ENCODE data around the gene SLC16A10. TPM values are rescaled to one million over a fixed set of nuclear protein-coding genes. Genes with fewer than 3 reads are reported as not detected.

SLC16A10 gene
- total RNA-seq, 1 experiment from 2014 or later = 0.18 TPM

GRCh38 chr6:111114087-111114443 is 26.8 kb downstream of the SLC16A10 start:
- Histone ChIP-seq H3K36me3 (ENCODE audit: control insufficient read depth, insufficient read depth, low read length) (no peaks in the 10 kb centered on the region), H3K27ac (ENCODE audit: low read length) (no peak overlapping the region), H3K4me1 (ENCODE audit: control insufficient read depth, insufficient read depth, low read length) (no peaks in the 10 kb centered on the region), H3K27me3 (ENCODE audit: control insufficient read depth, insufficient read depth, low read length) (peaks cover 20% of the 10 kb centered on the region), H3K4me3 (ENCODE audit: low read depth in 2 of 2, low read length in 2 of 2) (no peak overlapping the region), H3K9me3 (ENCODE audit: control insufficient read depth, insufficient read depth, low read depth, low read length) (no peaks in the 10 kb centered on the region)
- POLR2A ChIA-PET = no interaction called here
- in situ Hi-C loops (cut with HindIII; ENCODE audit: low pct_unique_long_range_greater_than_20kb, low sequenced_read_pairs) = no loop called here
- intact Hi-C loops (cut with micrococcal nuclease; ENCODE audit: unreplicated experiment) = no loop called here
- BruUV-seq (replicated peaks) = no TSS peak
- DNase-seq (ENCODE audit: low read depth, low spot score) (no peak), ATAC-seq (no peak)
- CTCF ChIA-PET = no interaction called here
- TF ChIP-seq POLR2AphosphoS5 (IDR thresholded peaks at IDR 0.05; ENCODE audit: low read depth, low read length) = no peak
- TF ChIP-seq REST (IDR thresholded peaks at IDR 0.05; ENCODE audit: insufficient read depth in 1 of 2, low read depth in 2 of 2, low read length in 1 of 2) = no peak
- no peak for TF ChIP-seq TCF7L2 (IDR thresholded peaks at IDR 0.05; ENCODE audit: low read depth, low read length)
- no peak for TF ChIP-seq CTCF (IDR thresholded peaks at IDR 0.05)
- TF ChIP-seq SIN3A (IDR thresholded peaks at IDR 0.05; ENCODE audit: borderline replicate concordance, insufficient read depth, low read depth, low read length) = no peak

- no peaks in the 10 kb centered on the region for H3K4me1 ChIP-seq (ENCODE audit: control insufficient read depth, insufficient read depth, low read length)
- in situ Hi-C loops (cut with HindIII; ENCODE audit: low pct_unique_long_range_greater_than_20kb, low sequenced_read_pairs) (no loop called here), intact Hi-C loops (cut with micrococcal nuclease; ENCODE audit: unreplicated experiment) (no loop called here)
- H3K36me3 ChIP-seq (ENCODE audit: control insufficient read depth, insufficient read depth, low read length) = no peaks in the 10 kb centered on the region
- CTCF ChIA-PET = no interaction called here
- no peak overlapping the region for H3K4me3 ChIP-seq (ENCODE audit: low read depth in 2 of 2, low read length in 2 of 2)
- no peaks in the 10 kb centered on the region for H3K9me3 ChIP-seq (ENCODE audit: control insufficient read depth, insufficient read depth, low read depth, low read length)
- no peak for DNase-seq (ENCODE audit: low read depth, low spot score)
- POLR2A ChIA-PET = no interaction called here
- BruUV-seq (replicated peaks) = no TSS peak
- TF ChIP-seq TCF7L2 (IDR thresholded peaks at IDR 0.05; ENCODE audit: low read depth, low read length) = no peak
- TF ChIP-seq POLR2AphosphoS5 (IDR thresholded peaks at IDR 0.05; ENCODE audit: low read depth, low read length) = no peak
- TF ChIP-seq CTCF (IDR thresholded peaks at IDR 0.05) = no peak
- TF ChIP-seq SIN3A (IDR thresholded peaks at IDR 0.05; ENCODE audit: borderline replicate concordance, insufficient read depth, low read depth, low read length) = no peak
- no peak for TF ChIP-seq REST (IDR thresholded peaks at IDR 0.05; ENCODE audit: insufficient read depth in 1 of 2, low read depth in 2 of 2, low read length in 1 of 2)
- ATAC-seq = no peak
- H3K27ac ChIP-seq (ENCODE audit: low read length) = no peak overlapping the region
- H3K27me3 ChIP-seq (ENCODE audit: control insufficient read depth, insufficient read depth, low read length) = peaks cover 20% of the 10 kb centered on the region
Observed at GRCh38 chr6:111114482-111114881, 27.2 kb downstream of the SLC16A10 start.
